Aorta (tissue), 5 donors: Measurements from ENCODE around the gene LRIT1. TPM values are rescaled to one million over a fixed set of nuclear protein-coding genes. Genes with fewer than 3 reads are reported as not detected.

Experiments
- ATAC-seq: fragments of 200-7000 bp; cut with Tn5 transposase; one replicate; pipeline ENCODE4 v1.9.1; 2022; ENCODE audit warnings: moderate library complexity; ENCODE audit not compliant: low FRiP score
- DNase-seq, 2 donors: peaks; one replicate each; pipeline ENCODE4 v3.0.0-alpha.2; 2020
- H3K27ac ChIP-seq, 2 donors: one replicate each; pipeline ENCODE4 v1.5.1; 2013; ENCODE audit warnings: low read length in 2 of 2, mild to moderate bottlenecking in 2 of 2, moderate library complexity in 2 of 2, control low read depth in 1 of 2, inconsistent platforms in 1 of 2, low read depth in 1 of 2
- H3K27me3 ChIP-seq, 2 donors: one replicate each; pipeline ENCODE4 v1.6.1; 2013; ENCODE audit warnings: control low read depth in 1 of 2, low read length in 1 of 2, mild to moderate bottlenecking in 1 of 2, moderate library complexity in 1 of 2; ENCODE audit not compliant: insufficient read depth in 2 of 2, control insufficient read depth in 1 of 2
- H3K36me3 ChIP-seq, 2 donors: one replicate each; pipeline ENCODE4 v1.6.1; 2013; ENCODE audit warnings: control low read depth in 1 of 2, low read length in 1 of 2, mild to moderate bottlenecking in 1 of 2; ENCODE audit not compliant: insufficient read depth in 2 of 2, control insufficient read depth in 1 of 2
- H3K4me1 ChIP-seq, 2 donors: one replicate each; pipeline ENCODE4 v1.6.1; 2013; ENCODE audit warnings: low read length in 2 of 2, control low read depth in 1 of 2, mild to moderate bottlenecking in 1 of 2, moderate library complexity in 1 of 2; ENCODE audit not compliant: insufficient read depth in 2 of 2, control insufficient read depth in 1 of 2
- H3K4me3 ChIP-seq, 2 donors: one replicate each; pipeline ENCODE4 v1.5.1; 2013; ENCODE audit warnings: low read length in 2 of 2, control low read depth in 1 of 2, mild to moderate bottlenecking in 1 of 2
- H3K9me3 ChIP-seq: one replicate; pipeline ENCODE4 v1.6.1; 2013; ENCODE audit warnings: mild to moderate bottlenecking, low read length; ENCODE audit not compliant: control insufficient read depth
- WGBS, 2 donors: extraction: QIAGEN DNeasy Blood & Tissue Kit; methylation state at CpG; one replicate each; pipeline ENCODE4 v1.1.7; 2013; 5-methylcytosine and 5-hydroxymethylcytosine counted together
- intact Hi-C, 2 donors: fragments of 100-400 bp; cut with DNase I; formaldehyde crosslinking; loops; one replicate each; pipeline versions ENCODE4 v1.14.2 to v1.15.0; 2022
- polyA plus RNA-seq, 2 donors: library from polyadenylated mRNA; stranded (reverse); fragments of 200-250 nt; gene quantifications; one replicate each; pipeline ENCODE4 v1.2.3, GENCODE V29; 2013
- total RNA-seq, 2 donors: library from RNA; stranded (reverse); fragmentation: NEBNext Ultra II Directional; extraction: Animal tissue kit (Norgen Biotek cat#: 25700); gene quantifications; one replicate each; pipeline ENCODE4 v1.2.1, GENCODE V29; 2021
- donor health status: healthy with polysubstance abuse.
- donor health status: Bipolar disorder and iron deficiency.
- donor health status: DM: no; HTN: no; CAD: no.
- donor health status: DM: no; HTN: no; CAD: no.
- donor health status: DM: yes; HTN: yes; CAD: no.

The LRIT1 gene
- total and polyA plus RNA-seq, 4 donors: not detected

DNA sequence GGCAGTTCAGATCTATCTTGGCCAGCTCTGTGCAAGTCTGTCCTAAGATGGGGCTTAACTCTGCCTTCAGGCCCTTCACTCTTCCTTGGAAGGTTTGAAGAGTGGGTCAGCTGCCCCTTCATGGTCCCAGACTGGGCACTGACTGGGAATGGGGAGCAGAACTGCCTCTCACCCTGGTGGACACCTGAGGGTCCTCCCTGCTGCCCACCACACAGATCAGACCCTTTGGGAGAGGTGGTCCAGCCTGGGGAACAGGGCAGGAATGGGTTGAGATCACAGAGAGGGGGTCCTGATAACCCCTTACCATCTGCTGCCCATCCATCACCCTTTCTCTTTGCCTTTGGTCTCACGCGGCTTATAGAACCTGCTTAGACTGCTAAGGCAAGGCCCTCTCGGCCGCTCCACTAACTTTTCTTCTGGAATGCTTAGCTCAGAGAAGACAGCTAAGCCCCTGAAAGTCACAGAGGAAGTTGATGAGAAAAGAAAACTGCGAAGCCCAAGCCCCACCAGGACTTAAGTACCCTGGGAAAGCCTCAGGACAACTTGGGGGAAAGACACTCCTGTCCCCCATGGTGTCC, 47.4 kb downstream of the LRIT1 start:
- no peak overlapping the region for H3K27ac ChIP-seq
- no peaks in the 10 kb centered on the region for H3K4me1 ChIP-seq
- ATAC-seq (no peak), DNase-seq (no peak)
- peak overlapping the region in 1 of 2 donors; percentile 55 for H3K4me3 ChIP-seq
- no peaks in the 10 kb centered on the region for H3K27me3 ChIP-seq
- H3K36me3 ChIP-seq: no peaks in the 10 kb centered on the region
- H3K9me3 ChIP-seq: no peaks in the 10 kb centered on the region
- intact Hi-C loops: no loop called here
- WGBS, 2 donors: 34 to 39% methylated on average over 5 of the region's 5 CpGs

DNA sequence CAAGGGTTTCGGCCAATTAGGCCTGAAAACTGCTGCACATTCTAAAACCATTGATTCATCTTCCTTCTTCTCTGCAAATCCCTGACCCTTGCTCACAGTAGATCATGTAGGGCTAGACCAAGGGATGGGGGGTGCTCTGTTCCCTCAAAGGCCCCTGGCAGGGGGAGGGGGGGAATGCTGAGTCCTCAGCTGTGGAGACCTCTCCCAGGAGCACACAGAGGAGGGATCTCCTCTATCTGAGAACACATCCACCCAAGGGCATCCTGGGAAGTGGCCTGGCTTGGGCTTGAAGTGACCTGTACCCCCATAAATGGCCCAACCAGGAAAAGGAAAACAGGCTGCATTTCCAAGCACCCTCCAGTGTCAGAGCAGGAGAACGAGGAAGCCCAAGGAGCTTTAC, 48.0 kb downstream of the LRIT1 start:
- no peaks in the 10 kb centered on the region for H3K9me3 ChIP-seq
- no peak overlapping the region for H3K27ac ChIP-seq
- WGBS, 2 donors: 95 to 100% methylated on average over 2 of the region's 2 CpGs
- intact Hi-C loops: no loop called here
- H3K4me3 ChIP-seq: no peak overlapping the region
- H3K36me3 ChIP-seq: no peaks in the 10 kb centered on the region
- no peaks in the 10 kb centered on the region for H3K27me3 ChIP-seq
- no peaks in the 10 kb centered on the region for H3K4me1 ChIP-seq
- DNase-seq (no peak), ATAC-seq (no peak)

DNA sequence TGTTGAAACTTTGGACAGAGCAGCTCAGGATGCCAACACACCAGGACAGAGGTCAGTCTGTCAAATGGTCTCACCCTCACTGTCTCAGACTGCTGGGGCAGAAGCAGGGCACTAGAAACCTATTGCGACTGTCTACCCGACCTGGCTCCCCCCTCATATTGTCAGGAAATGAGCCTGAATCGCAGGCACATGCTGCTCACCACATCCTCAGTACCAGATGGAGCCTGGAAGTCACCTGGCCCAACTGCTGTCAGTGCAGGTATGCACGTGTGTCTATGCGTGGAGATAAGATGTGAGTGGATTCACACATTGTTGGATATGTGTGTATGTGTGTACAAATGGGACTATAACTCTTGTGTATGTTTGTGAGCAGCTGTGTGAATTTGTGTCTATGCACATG, 50.2 kb downstream of the LRIT1 start:
- no peak for DNase-seq
- no peaks in the 10 kb centered on the region for H3K27me3 ChIP-seq
- H3K9me3 ChIP-seq: no peaks in the 10 kb centered on the region

DNA sequence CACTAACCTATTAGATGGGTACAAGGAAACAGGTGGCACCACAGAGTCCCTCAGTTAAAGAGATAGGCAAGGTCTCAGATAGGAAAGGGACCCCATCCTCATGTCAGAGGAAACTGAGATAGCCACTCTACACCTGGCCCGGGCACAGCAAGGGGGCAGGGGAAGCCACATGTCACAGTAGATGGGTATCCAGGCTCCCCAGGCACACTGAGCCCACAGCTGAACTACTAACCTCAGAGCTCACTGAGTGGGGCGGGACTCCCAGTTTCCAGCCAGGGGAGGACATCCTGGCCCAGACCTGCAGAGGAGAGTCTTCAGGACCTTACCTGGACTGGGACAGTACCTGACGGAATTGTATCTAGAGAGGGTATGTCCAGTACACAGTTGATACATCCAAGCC, 50.7 kb downstream of the LRIT1 start:
- Histone ChIP-seq H3K4me3 (no peak overlapping the region), H3K27me3 (no peaks in the 10 kb centered on the region), H3K36me3 (no peaks in the 10 kb centered on the region), H3K9me3 (no peaks in the 10 kb centered on the region), H3K27ac (no peak overlapping the region), H3K4me1 (no peaks in the 10 kb centered on the region)
- DNase-seq (no peak), ATAC-seq (no peak)
- WGBS, 2 donors: 83 to 92% methylated on average over 3 of the region's 3 CpGs
- intact Hi-C loops: no loop called here

More for the DNA sequence above, 50.2 kb downstream of the LRIT1 start:
- WGBS, 2 donors: 81 to 82% methylated on average over 5 of the region's 5 CpGs
- no peak for ATAC-seq
- no peaks in the 10 kb centered on the region for H3K4me1 ChIP-seq
- H3K4me3 ChIP-seq: no peak overlapping the region
- no peaks in the 10 kb centered on the region for H3K36me3 ChIP-seq
- no peak overlapping the region for H3K27ac ChIP-seq
- intact Hi-C loops: no loop called here

DNA sequence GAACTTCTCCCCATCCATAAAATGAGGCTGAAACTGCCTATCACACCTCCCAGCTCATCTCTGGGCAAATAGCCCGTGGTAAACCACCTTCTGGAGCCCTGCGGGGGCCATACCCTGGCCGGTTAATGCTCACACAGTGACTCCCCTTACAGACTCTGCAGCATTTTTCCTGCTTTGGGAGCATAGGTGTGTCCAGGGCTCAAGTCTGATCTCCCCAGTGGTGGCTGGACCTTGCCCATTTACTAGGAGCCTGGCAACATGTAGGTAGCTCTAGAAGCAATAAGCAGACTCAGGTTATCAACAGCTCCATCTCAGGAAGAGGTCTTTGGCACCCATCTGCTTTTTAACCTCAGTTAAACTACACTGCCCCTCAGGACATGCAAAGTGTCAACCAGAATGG, 52.5 kb downstream of the LRIT1 start:
- H3K27me3 ChIP-seq: no peaks in the 10 kb centered on the region
- H3K4me1 ChIP-seq: no peaks in the 10 kb centered on the region
- intact Hi-C loops: no loop called here
- DNase-seq (no peak), ATAC-seq (no peak)
- no peaks in the 10 kb centered on the region for H3K9me3 ChIP-seq
- no peaks in the 10 kb centered on the region for H3K36me3 ChIP-seq
- H3K27ac ChIP-seq: no peak overlapping the region
- H3K4me3 ChIP-seq: no peak overlapping the region
- WGBS, 2 donors: 71 to 84% methylated on average over 3 of the region's 3 CpGs

DNA sequence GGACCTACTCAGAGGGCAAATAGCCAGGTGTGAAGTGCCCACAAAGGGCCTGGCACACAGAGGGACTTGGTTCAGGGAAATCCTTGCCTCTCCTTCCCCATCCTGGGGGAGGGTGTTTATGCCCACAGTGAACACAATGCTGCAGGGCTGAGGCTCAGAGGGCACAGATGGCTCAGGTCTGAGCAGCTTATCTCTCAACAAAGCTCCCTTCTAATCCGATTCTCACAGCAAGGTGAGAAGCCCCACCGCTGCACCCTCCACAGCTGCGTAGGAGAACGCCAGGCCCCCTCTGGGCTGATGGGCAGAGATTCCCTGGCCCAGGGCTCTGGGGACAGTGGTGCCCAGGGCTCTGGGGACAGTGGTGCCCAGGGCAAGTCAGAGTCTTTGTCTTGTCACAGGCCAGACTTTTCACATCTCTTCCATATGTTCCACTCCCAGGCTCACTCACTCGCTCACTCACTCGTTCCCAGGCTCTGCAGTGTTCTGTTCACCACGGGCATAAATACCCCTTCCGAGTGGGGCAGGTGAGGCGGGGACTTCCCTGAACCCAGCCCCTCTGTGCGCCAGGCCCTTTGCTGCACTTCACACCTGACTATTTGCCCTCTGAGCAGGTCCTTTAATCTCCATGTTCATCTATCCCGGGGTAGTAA, 55.7 kb downstream of the LRIT1 start:
- Histone ChIP-seq H3K4me3 (no peak overlapping the region), H3K9me3 (no peaks in the 10 kb centered on the region), H3K27ac (no peak overlapping the region), H3K27me3 (no peaks in the 10 kb centered on the region), H3K4me1 (no peaks in the 10 kb centered on the region), H3K36me3 (no peaks in the 10 kb centered on the region)
- no peak for ATAC-seq
- DNase-seq: no peak
- WGBS, 2 donors: 72 to 73% methylated on average over 11 of the region's 11 CpGs
- intact Hi-C loops: no loop called here

DNA sequence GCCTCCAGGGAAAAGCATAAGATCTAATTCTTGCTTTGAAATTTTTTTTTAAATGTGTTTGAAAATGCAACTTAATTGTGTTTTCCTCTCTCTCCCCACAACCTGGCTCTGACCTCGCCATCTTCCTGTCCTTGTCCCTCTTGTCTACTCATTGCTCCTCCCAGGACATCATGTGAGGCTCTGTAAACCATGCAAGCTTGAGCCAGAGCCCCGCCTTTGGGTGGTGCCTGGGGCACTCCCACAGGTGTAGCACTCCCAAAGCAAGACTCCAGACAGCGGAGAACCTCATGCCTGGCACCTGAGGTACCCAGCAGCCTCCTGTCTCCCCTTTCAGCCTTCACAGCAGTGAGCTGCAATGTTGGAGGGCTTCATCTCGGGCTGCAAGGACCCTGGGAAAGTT, 56.8 kb downstream of the LRIT1 start:
- intact Hi-C loops: no loop called here
- Histone ChIP-seq H3K36me3 (no peaks in the 10 kb centered on the region), H3K27me3 (no peaks in the 10 kb centered on the region), H3K4me3 (no peak overlapping the region), H3K27ac (no peak overlapping the region), H3K9me3 (no peaks in the 10 kb centered on the region), H3K4me1 (no peaks in the 10 kb centered on the region)
- ATAC-seq: no peak
- no peak for DNase-seq
- WGBS, 2 donors: 74 to 78% methylated on average over 4 of the region's 4 CpGs

DNA sequence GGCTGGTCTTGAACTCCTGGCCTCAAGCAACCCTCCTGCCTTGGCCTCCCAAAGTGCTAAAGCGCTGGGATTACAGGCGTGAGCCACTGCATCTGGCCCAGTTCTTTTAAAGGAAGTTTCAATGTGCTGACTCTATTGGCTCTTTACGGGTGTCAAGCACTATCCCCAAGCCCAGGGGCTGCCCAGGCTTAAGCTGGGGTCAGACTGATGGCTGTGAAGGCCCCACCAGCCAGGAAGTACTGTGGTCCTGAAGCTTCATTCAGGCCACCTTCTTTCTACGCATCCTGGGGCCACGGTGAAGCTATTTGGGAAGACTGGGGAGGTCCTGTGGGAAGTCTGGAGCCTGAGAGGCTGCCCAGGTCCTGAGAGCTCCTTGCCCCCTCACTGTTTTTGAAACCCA, 59.7 kb downstream of the LRIT1 start:
- no peak for DNase-seq

More for the DNA sequence above, 59.7 kb downstream of the LRIT1 start:
- H3K27me3 ChIP-seq: no peaks in the 10 kb centered on the region
- H3K27ac ChIP-seq: no peak overlapping the region
- H3K9me3 ChIP-seq: no peaks in the 10 kb centered on the region
- intact Hi-C loops: no loop called here
- ATAC-seq: no peak
- no peaks in the 10 kb centered on the region for H3K36me3 ChIP-seq
- H3K4me1 ChIP-seq: no peaks in the 10 kb centered on the region
- H3K4me3 ChIP-seq: no peak overlapping the region
- WGBS, 2 donors: 85 to 98% methylated on average over 5 of the region's 5 CpGs
